ENCODE measurements around the gene FTO.

DNA sequence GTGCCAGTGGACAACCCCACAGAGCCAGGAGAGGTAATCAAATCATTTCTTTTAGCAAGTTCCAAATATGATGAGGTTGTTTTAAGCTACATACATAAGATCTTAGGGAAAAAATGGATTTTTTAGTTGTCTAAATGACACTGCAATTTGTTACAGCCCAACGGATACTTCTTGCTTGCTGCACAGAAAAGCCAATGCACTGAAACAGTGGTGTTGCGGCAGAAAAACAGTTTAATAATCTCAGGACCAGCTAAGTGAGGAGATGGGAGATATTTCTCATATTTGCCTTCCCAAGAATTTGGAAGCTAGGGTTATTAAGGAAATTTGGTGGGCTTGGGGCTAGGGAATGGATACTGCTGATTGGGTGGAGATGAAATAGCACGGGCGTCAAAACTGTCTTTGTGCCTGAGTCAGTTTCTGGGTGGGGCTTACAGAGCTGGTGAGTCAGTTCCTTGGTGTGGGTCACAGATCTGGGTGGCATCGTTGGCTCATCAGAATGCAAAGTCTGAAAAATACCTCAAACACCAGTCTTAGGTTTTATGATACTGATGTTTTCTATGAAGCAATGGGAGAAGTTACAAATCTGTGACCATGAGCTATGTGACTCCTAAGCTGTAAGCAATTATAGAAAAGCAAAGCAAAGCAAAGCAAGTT lies 327.3 kb downstream of the FTO start:
- TF ChIP-seq CTCF (IDR thresholded peaks at IDR 0.05; ENCODE audit: low read length) (no peak), EZH2 (optimal IDR thresholded peaks at IDR 0.05; ENCODE audit: low read depth, low read length) (no peak)
